ENCODE results near the gene SCN4B. TPM values are rescaled to one million over a fixed set of nuclear protein-coding genes. Genes with fewer than 3 reads are reported as not detected.

The SCN4B gene
- polyA plus RNA-seq, 1 donor (not counting 4 experiments of a cell fraction or from before 2014, with no cell fraction given) = 7.7 TPM

DNA sequence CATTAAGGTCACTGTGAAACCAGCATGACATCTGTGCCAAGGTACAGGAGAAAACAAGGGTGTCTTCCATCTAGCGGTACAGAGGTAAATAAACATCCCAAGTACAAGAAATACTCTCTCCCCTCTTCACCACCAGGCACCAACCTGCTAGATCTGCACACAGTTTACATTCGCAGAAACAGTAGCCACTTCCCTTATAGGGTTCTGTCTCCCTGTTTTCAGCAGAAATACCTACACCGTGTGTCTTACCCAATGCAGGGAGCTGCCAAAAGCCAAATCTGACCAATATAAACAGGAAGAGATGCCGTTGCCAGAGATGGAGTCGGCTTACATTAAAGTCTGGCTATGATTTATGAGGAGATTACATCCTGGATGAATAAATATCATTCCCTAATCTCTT lies 1.2 kb downstream of the SCN4B start:
- no peak for DNase-seq (ENCODE audit: low read depth, low spot score)
- TF ChIP-seq CTCF (optimal IDR thresholded peaks at IDR 0.05 in 1 of 3, IDR thresholded peaks at IDR 0.05 in 1 of 3, conservative IDR thresholded peaks at IDR 0.05 in 1 of 3; ENCODE audit: extremely low read depth in 1 of 3, insufficient read depth in 2 of 3, low read length in 3 of 3) = no peak
- TF ChIP-seq EZH2 (IDR thresholded peaks at IDR 0.05; ENCODE audit: low read length) = no peak

GRCh38 chr11:118149493-118149892 lies 3.1 kb downstream of the SCN4B start:
- peaks cover 23% of the 10 kb centered on the region for H3K4me1 ChIP-seq (ENCODE audit: control insufficient read depth, extremely low read depth, insufficient read depth, low read length)
- H3K79me2 ChIP-seq (ENCODE audit: control insufficient read depth, insufficient read depth, low read length) = no peaks in the 10 kb centered on the region
- H2AFZ ChIP-seq (ENCODE audit: control insufficient read depth, low read length) = no peak overlapping the region
- H3K27ac ChIP-seq (ENCODE audit: control insufficient read depth, insufficient read depth, low read length) = no peak overlapping the region
- dilution Hi-C loops (cut with MboI; ENCODE audit: extremely low pct_ligation_motif_present, low sequenced_read_pairs) = no loop called here
- H3K4me2 ChIP-seq (ENCODE audit: control insufficient read depth, extremely low read depth, insufficient read depth, low read depth, low read length) = no peak overlapping the region
- H3K4me3 ChIP-seq (ENCODE audit: control insufficient read depth in 2 of 3, extremely low read depth in 1 of 3, insufficient read depth in 2 of 3, low read depth in 1 of 3, low read length in 3 of 3) = no peak overlapping the region
- no peaks in the 10 kb centered on the region for H3K9me3 ChIP-seq (ENCODE audit: control insufficient read depth, low read depth, low read length)
- no peaks in the 10 kb centered on the region for H4K20me1 ChIP-seq (ENCODE audit: control insufficient read depth, extremely low read depth, insufficient read depth, low read length)
- no peak for TF ChIP-seq EZH2 (IDR thresholded peaks at IDR 0.05; ENCODE audit: low read length)
- TF ChIP-seq CTCF (optimal IDR thresholded peaks at IDR 0.05 in 1 of 3, IDR thresholded peaks at IDR 0.05 in 1 of 3, conservative IDR thresholded peaks at IDR 0.05 in 1 of 3; ENCODE audit: extremely low read depth in 1 of 3, insufficient read depth in 2 of 3, low read length in 3 of 3) = no peak
- H3K36me3 ChIP-seq (ENCODE audit: control insufficient read depth in 2 of 2, extremely low read depth in 1 of 2, insufficient read depth in 2 of 2, low read length in 2 of 2) = no peaks in the 10 kb centered on the region
- FAIRE-seq (no peak), DNase-seq (ENCODE audit: low read depth, low spot score) (no peak)
- H3K27me3 ChIP-seq (ENCODE audit: control insufficient read depth, extremely low read depth, insufficient read depth, low read length) = no peaks in the 10 kb centered on the region
- no peak overlapping the region for H3K9ac ChIP-seq (ENCODE audit: control insufficient read depth, extremely low read depth, insufficient read depth, low read length)
- no peaks in the 10 kb centered on the region for H3K9me1 ChIP-seq (ENCODE audit: control insufficient read depth, extremely low read depth, insufficient read depth, low read length)

More for the DNA sequence above, 1.2 kb downstream of the SCN4B start:
- H3K4me2 ChIP-seq (ENCODE audit: control insufficient read depth, extremely low read depth, insufficient read depth, low read depth, low read length) = no peak overlapping the region
- H2AFZ ChIP-seq (ENCODE audit: control insufficient read depth, low read length) = no peak overlapping the region
- H3K79me2 ChIP-seq (ENCODE audit: control insufficient read depth, insufficient read depth, low read length) = no peaks in the 10 kb centered on the region
- no peaks in the 10 kb centered on the region for H3K36me3 ChIP-seq (ENCODE audit: control insufficient read depth in 2 of 2, extremely low read depth in 1 of 2, insufficient read depth in 2 of 2, low read length in 2 of 2)
- H3K4me1 ChIP-seq (ENCODE audit: control insufficient read depth, extremely low read depth, insufficient read depth, low read length) = peaks cover 27% of the 10 kb centered on the region
- H3K9me3 ChIP-seq (ENCODE audit: control insufficient read depth, low read depth, low read length) = no peaks in the 10 kb centered on the region
- no peak overlapping the region for H3K27ac ChIP-seq (ENCODE audit: control insufficient read depth, insufficient read depth, low read length)
- no peak overlapping the region for H3K9ac ChIP-seq (ENCODE audit: control insufficient read depth, extremely low read depth, insufficient read depth, low read length)
- no peak for FAIRE-seq
- dilution Hi-C loops (cut with MboI; ENCODE audit: extremely low pct_ligation_motif_present, low sequenced_read_pairs) = no loop called here
- H3K27me3 ChIP-seq (ENCODE audit: control insufficient read depth, extremely low read depth, insufficient read depth, low read length) = peaks cover 9% of the 10 kb centered on the region
- H3K4me3 ChIP-seq (ENCODE audit: control insufficient read depth in 2 of 3, extremely low read depth in 1 of 3, insufficient read depth in 2 of 3, low read depth in 1 of 3, low read length in 3 of 3) = no peak overlapping the region
- no peaks in the 10 kb centered on the region for H4K20me1 ChIP-seq (ENCODE audit: control insufficient read depth, extremely low read depth, insufficient read depth, low read length)
- H3K9me1 ChIP-seq (ENCODE audit: control insufficient read depth, extremely low read depth, insufficient read depth, low read length) = no peaks in the 10 kb centered on the region
